ENCODE results near the gene TMTC2. TPM values are rescaled to one million over a fixed set of nuclear protein-coding genes. Genes with fewer than 3 reads are reported as not detected.

TMTC2 gene
- total and polyA plus RNA-seq, 4 experiments from 2014 or later, result 0.09 to 8.2 (median 4.2) TPM

DNA sequence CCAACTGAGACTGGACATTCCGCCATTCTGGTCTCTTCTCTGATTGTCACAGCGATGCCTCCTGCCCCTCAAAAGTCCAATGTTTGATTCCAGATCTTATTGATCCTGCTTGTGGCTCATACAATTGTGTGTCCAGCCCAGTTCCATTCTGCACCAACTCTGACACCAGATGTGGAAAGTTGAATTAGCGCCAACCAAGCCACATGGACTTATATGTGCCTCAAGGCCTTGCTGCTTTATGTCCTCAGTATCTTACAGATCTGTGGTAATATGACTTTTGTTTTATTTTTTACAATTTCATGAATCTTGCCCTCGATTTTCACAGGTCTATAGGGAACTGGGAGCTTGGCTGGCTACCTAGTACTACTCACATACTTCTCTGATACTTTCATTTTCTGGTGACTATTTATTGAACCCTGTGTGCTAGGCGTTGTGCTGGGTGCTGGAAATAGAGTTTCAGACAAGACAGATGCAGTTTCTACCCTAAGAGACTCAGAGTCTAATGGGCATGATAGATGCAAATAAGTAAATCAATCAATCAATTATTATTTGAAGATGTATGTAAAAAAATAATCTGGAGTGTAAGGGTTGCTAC, 472.0 kb downstream of the TMTC2 start:
- no peaks in the 10 kb centered on the region for H3K27me3 Mint-ChIP-seq
- ChIA-PET CTCF (ENCODE audit: partially characterized antibody) (no interaction called here), POLR2A (ENCODE audit: partially characterized antibody) (no interaction called here)
- H3K36me3 Mint-ChIP-seq, result no peaks in the 10 kb centered on the region
- intact Hi-C loops (cut with micrococcal nuclease), result no loop called here
- no peaks in the 10 kb centered on the region for H3K27me3 ChIP-seq (ENCODE audit: insufficient read depth, low read length)
- H3K9me3 Mint-ChIP-seq, result peaks cover 0 to 2% (median 0%) of the 10 kb centered on the region in 8 donors
- peaks cover 0 to 7% (median 7%) of the 10 kb centered on the region in 4 donors for H3K4me1 Mint-ChIP-seq
- no peak overlapping the region for H3K27ac ChIP-seq (ENCODE audit: low read depth, low read length)
- no peaks in the 10 kb centered on the region for H3K36me3 ChIP-seq (ENCODE audit: insufficient read depth, low read length)
- H3K27ac Mint-ChIP-seq, result no peak overlapping the region
- no peaks in the 10 kb centered on the region for H3K9me3 ChIP-seq (ENCODE audit: control insufficient read depth in 1 of 2, low read length in 2 of 2)
- no peak overlapping the region for H3K4me3 ChIP-seq (ENCODE audit: low read length in 2 of 2)
- H3K4me1 ChIP-seq (ENCODE audit: insufficient read depth, low read length), result no peaks in the 10 kb centered on the region
- H3K4me3 Mint-ChIP-seq, result peak overlapping the region in 1 of 8 donors; percentile 1
- no peak for DNase-seq

GRCh38 chr12:83161456-83161855, 474.8 kb downstream of the TMTC2 start:
- Histone ChIP-seq H3K36me3 (ENCODE audit: insufficient read depth, low read length) (no peaks in the 10 kb centered on the region), H3K27ac (ENCODE audit: low read depth, low read length) (no peak overlapping the region), H3K4me3 (ENCODE audit: low read length in 2 of 2) (no peak overlapping the region), H3K4me1 (ENCODE audit: insufficient read depth, low read length) (no peaks in the 10 kb centered on the region), H3K27me3 (ENCODE audit: insufficient read depth, low read length) (no peaks in the 10 kb centered on the region), H3K9me3 (ENCODE audit: control insufficient read depth in 1 of 2, low read length in 2 of 2) (no peaks in the 10 kb centered on the region)
- ChIA-PET POLR2A (ENCODE audit: partially characterized antibody) (no interaction called here), CTCF (ENCODE audit: partially characterized antibody) (no interaction called here)
- intact Hi-C loops (cut with micrococcal nuclease), result no loop called here
- Mint-ChIP-seq H3K27ac (no peak overlapping the region), H3K4me1 (peaks cover 0 to 7% (median 6%) of the 10 kb centered on the region in 4 donors), H3K36me3 (no peaks in the 10 kb centered on the region), H3K4me3 (no peak overlapping the region), H3K27me3 (no peaks in the 10 kb centered on the region), H3K9me3 (peaks cover 0 to 2% (median 0%) of the 10 kb centered on the region in 8 donors)
- DNase-seq, result no peak

DNA sequence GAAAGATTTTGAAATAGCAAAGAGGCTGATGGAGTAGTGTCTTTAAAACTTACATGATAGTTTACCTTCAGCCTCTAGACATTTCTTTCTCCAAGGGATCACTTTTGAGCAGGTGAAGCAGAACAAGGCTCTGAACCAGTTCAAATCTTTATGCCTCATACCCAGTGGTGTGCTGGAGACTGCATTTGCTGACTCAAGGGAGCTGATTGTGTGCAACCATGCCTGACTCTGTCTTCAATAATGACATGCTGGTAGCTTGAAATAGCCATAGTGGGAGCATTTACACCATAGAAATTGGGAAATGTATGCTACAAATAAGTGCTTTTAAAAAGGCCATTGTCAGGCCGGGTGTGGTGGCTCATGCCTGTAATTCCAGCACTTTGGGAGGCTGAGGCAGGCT, 482.0 kb downstream of the TMTC2 start:
- Mint-ChIP-seq H3K4me1 (no peaks in the 10 kb centered on the region), H3K36me3 (no peaks in the 10 kb centered on the region), H3K27me3 (peaks cover 0 to 4% of the 10 kb centered on the region in 2 donors), H3K9me3 (peaks cover 0 to 5% (median 0%) of the 10 kb centered on the region in 8 donors), H3K4me3 (no peak overlapping the region), H3K27ac (no peak overlapping the region)
- Histone ChIP-seq H3K4me1 (ENCODE audit: insufficient read depth, low read length) (no peaks in the 10 kb centered on the region), H3K36me3 (ENCODE audit: insufficient read depth, low read length) (no peaks in the 10 kb centered on the region), H3K9me3 (ENCODE audit: control insufficient read depth in 1 of 2, low read length in 2 of 2) (no peaks in the 10 kb centered on the region), H3K27me3 (ENCODE audit: insufficient read depth, low read length) (no peaks in the 10 kb centered on the region), H3K27ac (ENCODE audit: low read depth, low read length) (no peak overlapping the region), H3K4me3 (ENCODE audit: low read length in 2 of 2) (no peak overlapping the region)
- intact Hi-C loops (cut with micrococcal nuclease), result no loop called here
- DNase-seq, result no peak
- ChIA-PET POLR2A (ENCODE audit: partially characterized antibody) (no interaction called here), CTCF (ENCODE audit: partially characterized antibody) (no interaction called here)

- peaks cover 0 to 4% of the 10 kb centered on the region in 2 donors for H3K27me3 Mint-ChIP-seq
- Histone ChIP-seq H3K27ac (ENCODE audit: low read depth, low read length) (no peak overlapping the region), H3K27me3 (ENCODE audit: insufficient read depth, low read length) (no peaks in the 10 kb centered on the region), H3K4me3 (ENCODE audit: low read length in 2 of 2) (no peak overlapping the region), H3K9me3 (ENCODE audit: control insufficient read depth in 1 of 2, low read length in 2 of 2) (no peaks in the 10 kb centered on the region), H3K4me1 (ENCODE audit: insufficient read depth, low read length) (no peaks in the 10 kb centered on the region), H3K36me3 (ENCODE audit: insufficient read depth, low read length) (no peaks in the 10 kb centered on the region)
- no peak for DNase-seq
- CTCF ChIA-PET (ENCODE audit: partially characterized antibody), result no interaction called here
- H3K27ac Mint-ChIP-seq, result no peak overlapping the region
- H3K36me3 Mint-ChIP-seq, result no peaks in the 10 kb centered on the region
- H3K9me3 Mint-ChIP-seq, result peaks cover 0 to 5% (median 0%) of the 10 kb centered on the region in 8 donors
- no peak overlapping the region for H3K4me3 Mint-ChIP-seq
- POLR2A ChIA-PET (ENCODE audit: partially characterized antibody), result no interaction called here
- intact Hi-C loops (cut with micrococcal nuclease), result no loop called here
- no peaks in the 10 kb centered on the region for H3K4me1 Mint-ChIP-seq
Observed at GRCh38 chr12:83172441-83172840, 485.7 kb downstream of the TMTC2 start.

DNA sequence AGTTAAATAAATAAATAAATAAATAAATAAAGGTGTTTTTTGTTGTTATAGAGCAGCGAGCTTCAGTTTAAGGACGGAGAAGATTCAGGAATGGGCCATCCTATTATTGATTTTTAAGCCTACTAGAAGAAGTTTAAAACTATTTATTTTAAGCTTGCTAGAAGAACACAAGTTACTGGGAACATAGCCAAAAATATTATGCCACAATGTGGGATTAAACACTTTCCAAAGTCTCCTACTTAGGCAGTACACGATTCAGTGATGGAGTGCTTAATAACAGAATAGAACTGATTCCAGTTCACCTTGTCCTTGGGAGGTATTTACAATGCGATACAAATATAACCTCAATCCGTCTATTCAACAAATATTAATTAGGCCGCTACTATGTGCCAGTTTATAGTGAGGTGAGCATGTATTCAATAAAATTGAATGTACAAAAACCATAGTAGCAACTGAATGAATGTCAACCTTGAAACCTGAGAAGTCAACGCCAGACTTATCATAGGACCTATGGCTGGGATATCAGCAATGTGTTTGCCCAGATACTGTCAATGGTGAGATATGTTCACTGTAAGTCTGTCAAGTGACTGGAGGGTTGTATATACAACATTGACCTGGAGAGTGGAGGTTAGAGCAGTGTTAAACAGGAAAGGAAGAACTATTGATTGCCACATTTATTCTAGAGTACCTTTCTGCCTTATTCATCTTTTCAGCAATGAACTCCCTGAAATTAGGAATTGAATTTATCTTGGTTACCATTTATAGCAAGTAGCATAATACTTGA, 486.4 kb downstream of the TMTC2 start:
- no peaks in the 10 kb centered on the region for H3K4me1 Mint-ChIP-seq
- H3K27me3 ChIP-seq (ENCODE audit: insufficient read depth, low read length), result no peaks in the 10 kb centered on the region
- H3K27ac ChIP-seq (ENCODE audit: low read depth, low read length), result no peak overlapping the region
- peaks cover 0 to 5% (median 0%) of the 10 kb centered on the region in 8 donors for H3K9me3 Mint-ChIP-seq
- no peaks in the 10 kb centered on the region for H3K36me3 ChIP-seq (ENCODE audit: insufficient read depth, low read length)
- intact Hi-C loops (cut with micrococcal nuclease), result no loop called here
- H3K27ac Mint-ChIP-seq, result no peak overlapping the region
- no peak overlapping the region for H3K4me3 ChIP-seq (ENCODE audit: low read length in 2 of 2)
- POLR2A ChIA-PET (ENCODE audit: partially characterized antibody), result no interaction called here
- no peaks in the 10 kb centered on the region for H3K4me1 ChIP-seq (ENCODE audit: insufficient read depth, low read length)
- H3K9me3 ChIP-seq (ENCODE audit: control insufficient read depth in 1 of 2, low read length in 2 of 2), result no peaks in the 10 kb centered on the region
- H3K4me3 Mint-ChIP-seq, result no peak overlapping the region
- peaks cover 0 to 4% of the 10 kb centered on the region in 2 donors for H3K27me3 Mint-ChIP-seq
- no peaks in the 10 kb centered on the region for H3K36me3 Mint-ChIP-seq
- no peak for DNase-seq
- CTCF ChIA-PET (ENCODE audit: partially characterized antibody), result interaction anchor here (1.2 kb wide), 1 partner anchor 11 kb away, joined by 3 read pairs; no protein-coding TSS in a partner anchor

- no peak overlapping the region for H3K27ac ChIP-seq (ENCODE audit: low read depth, low read length)
- Mint-ChIP-seq H3K4me3 (no peak overlapping the region), H3K9me3 (peaks cover 0 to 2% (median 0%) of the 10 kb centered on the region in 8 donors), H3K4me1 (no peaks in the 10 kb centered on the region), H3K27ac (no peak overlapping the region), H3K27me3 (no peaks in the 10 kb centered on the region), H3K36me3 (no peaks in the 10 kb centered on the region)
- no peaks in the 10 kb centered on the region for H3K27me3 ChIP-seq (ENCODE audit: insufficient read depth, low read length)
- no peaks in the 10 kb centered on the region for H3K4me1 ChIP-seq (ENCODE audit: insufficient read depth, low read length)
- H3K9me3 ChIP-seq (ENCODE audit: control insufficient read depth in 1 of 2, low read length in 2 of 2), result no peaks in the 10 kb centered on the region
- CTCF ChIA-PET (ENCODE audit: partially characterized antibody), result no interaction called here
- POLR2A ChIA-PET (ENCODE audit: partially characterized antibody), result no interaction called here
- intact Hi-C loops (cut with micrococcal nuclease), result no loop called here
- H3K36me3 ChIP-seq (ENCODE audit: insufficient read depth, low read length), result no peaks in the 10 kb centered on the region
- H3K4me3 ChIP-seq (ENCODE audit: low read length in 2 of 2), result no peak overlapping the region
- DNase-seq, result no peak
Observed at GRCh38 chr12:83179999-83180398, 493.3 kb downstream of the TMTC2 start.

DNA sequence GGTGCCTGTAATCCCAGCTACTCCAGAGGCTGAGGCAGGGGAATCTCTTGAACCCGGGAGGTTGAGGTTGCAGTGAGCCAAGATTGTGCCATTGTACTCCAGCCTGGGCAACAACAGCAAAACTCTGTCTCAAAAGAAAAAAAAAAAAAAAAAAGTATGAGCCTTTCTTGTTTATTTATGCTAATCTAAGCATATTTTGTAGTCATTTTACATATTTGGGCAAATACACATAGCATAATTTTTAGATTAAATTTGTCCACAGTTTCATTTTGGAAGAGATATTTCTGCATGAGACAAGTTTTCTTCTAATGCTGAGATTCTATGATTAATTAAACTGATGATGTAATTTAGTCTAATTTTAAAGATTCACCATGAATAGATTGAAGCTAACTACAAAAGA, 494.4 kb downstream of the TMTC2 start:
- Mint-ChIP-seq H3K27me3 (no peaks in the 10 kb centered on the region), H3K27ac (no peak overlapping the region), H3K4me3 (no peak overlapping the region), H3K4me1 (no peaks in the 10 kb centered on the region), H3K36me3 (no peaks in the 10 kb centered on the region), H3K9me3 (no peaks in the 10 kb centered on the region)
- no peaks in the 10 kb centered on the region for H3K4me1 ChIP-seq (ENCODE audit: insufficient read depth, low read length)
- no peaks in the 10 kb centered on the region for H3K27me3 ChIP-seq (ENCODE audit: insufficient read depth, low read length)
- ChIA-PET CTCF (ENCODE audit: partially characterized antibody) (no interaction called here), POLR2A (ENCODE audit: partially characterized antibody) (no interaction called here)
- no peaks in the 10 kb centered on the region for H3K9me3 ChIP-seq (ENCODE audit: control insufficient read depth in 1 of 2, low read length in 2 of 2)
- no peak for DNase-seq
- intact Hi-C loops (cut with micrococcal nuclease), result no loop called here
- no peak overlapping the region for H3K4me3 ChIP-seq (ENCODE audit: low read length in 2 of 2)
- H3K36me3 ChIP-seq (ENCODE audit: insufficient read depth, low read length), result no peaks in the 10 kb centered on the region
- no peak overlapping the region for H3K27ac ChIP-seq (ENCODE audit: low read depth, low read length)
